ENCODE results near the gene SEC61A1.

DNA sequence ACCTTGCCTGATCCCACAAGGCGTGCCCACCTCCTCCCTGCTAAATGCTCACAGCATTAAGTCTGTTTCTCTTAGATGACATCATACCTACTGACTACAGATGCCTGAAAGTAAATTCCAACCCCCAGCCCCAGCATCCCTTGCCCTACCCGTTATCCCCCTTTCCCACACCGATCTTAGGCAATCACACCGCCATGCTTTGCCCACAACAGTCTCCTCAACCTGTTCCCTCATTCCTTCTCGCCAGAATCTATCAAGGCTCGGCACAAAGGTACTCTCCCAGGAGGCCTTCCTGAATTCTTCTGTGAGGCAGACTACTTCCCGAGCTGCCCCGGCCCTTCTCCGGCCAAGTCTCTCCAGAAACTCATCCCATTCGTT lies 789 bp upstream of the SEC61A1 start:
- TF ChIP-seq CTCF (conservative IDR thresholded peaks at IDR 0.05; ENCODE audit: low read depth, low read length) = no peak
- no peak for TF ChIP-seq EZH2 (IDR thresholded peaks at IDR 0.05; ENCODE audit: low read length, unreplicated experiment)
- no peak for TF ChIP-seq EZH2phosphoT487 (IDR thresholded peaks at IDR 0.05; ENCODE audit: borderline replicate concordance, low read length)
